SK-N-SH treated with all-trans-retinoic acid at 6 μM for 48 hours (cell line): ENCODE data around the gene PHACTR4.

Source experiments
- ARNTL ChIP-seq: fragments of 450-650 bp; formaldehyde crosslinking; IDR thresholded peaks from 2 replicates; pipeline ENCODE4 v1.5.0; 2020; ENCODE audit warnings: low read depth, mild to moderate bottlenecking, moderate library complexity, borderline replicate concordance
- BACH2 ChIP-seq: fragments of 250-450 bp; sonication (Bioruptor Pico); IDR thresholded peaks from 2 replicates; pipeline ENCODE4 v1.9.0; 2021; ENCODE audit warnings: mild to moderate bottlenecking, borderline replicate concordance
- CREB5 ChIP-seq: fragments of 250-450 bp; sonication (Bioruptor Pico); IDR thresholded peaks from 2 replicates; pipeline ENCODE4 v1.5.1; 2020; ENCODE audit warnings: low read depth, mild to moderate bottlenecking, moderate library complexity
- ESRRG ChIP-seq: fragments of 250-450 bp; sonication (Bioruptor Pico); IDR thresholded peaks from 2 replicates; pipeline ENCODE4 v1.6.1; 2021; ENCODE audit warnings: mild to moderate bottlenecking
- ISL1 ChIP-seq: fragments of 250-450 bp; sonication (Bioruptor Pico); IDR thresholded peaks from 2 replicates; pipeline ENCODE4 v2.1.2; 2022; ENCODE audit warnings: mild to moderate bottlenecking, moderate library complexity
- OSR1 ChIP-seq: fragments of 250-450 bp; sonication (Bioruptor Pico); IDR thresholded peaks from 2 replicates; pipeline ENCODE4 v1.8.0; 2022; ENCODE audit warnings: moderate library complexity, mild to moderate bottlenecking, inconsistent platforms
- PATZ1 ChIP-seq: fragments of 250-450 bp; sonication (Bioruptor Pico); IDR thresholded peaks from 2 replicates; pipeline ENCODE4 v1.8.0; 2020; ENCODE audit warnings: mild to moderate bottlenecking, moderate library complexity, borderline replicate concordance
- PPARA ChIP-seq: fragments of 250-450 bp; sonication (Bioruptor Pico); IDR thresholded peaks from 2 replicates; pipeline ENCODE4 v1.5.0; 2020; ENCODE audit warnings: mild to moderate bottlenecking, borderline replicate concordance
- RARB ChIP-seq: fragments of 250-450 bp; sonication (Bioruptor Pico); IDR thresholded peaks from 2 replicates; pipeline ENCODE4 v1.8.0; 2021; ENCODE audit warnings: mild to moderate bottlenecking, moderate library complexity
- TSHZ2 ChIP-seq: fragments of 250-450 bp; sonication (Bioruptor Pico); IDR thresholded peaks from 2 replicates; pipeline ENCODE4 v1.5.0; 2020; ENCODE audit warnings: mild to moderate bottlenecking, moderate library complexity
- ZC3H10 ChIP-seq: fragments of 250-450 bp; sonication (Bioruptor Pico); IDR thresholded peaks from 2 replicates; pipeline ENCODE4 v1.5.1; 2021; ENCODE audit warnings: mild to moderate bottlenecking, moderate library complexity
- ZFP30 ChIP-seq: fragments of 450-650 bp; formaldehyde crosslinking; IDR thresholded peaks from 2 replicates; pipeline ENCODE4 v1.5.0; 2022; ENCODE audit warnings: mild to moderate bottlenecking, moderate library complexity
- TF ChIP-seq, protein P1 (sequence below): fragments of 250-450 bp; sonication (Bioruptor Pico); IDR thresholded peaks from 2 replicates; pipeline ENCODE4 v1.5.1; 2021; ENCODE audit warnings: mild to moderate bottlenecking, moderate library complexity

DNA sequence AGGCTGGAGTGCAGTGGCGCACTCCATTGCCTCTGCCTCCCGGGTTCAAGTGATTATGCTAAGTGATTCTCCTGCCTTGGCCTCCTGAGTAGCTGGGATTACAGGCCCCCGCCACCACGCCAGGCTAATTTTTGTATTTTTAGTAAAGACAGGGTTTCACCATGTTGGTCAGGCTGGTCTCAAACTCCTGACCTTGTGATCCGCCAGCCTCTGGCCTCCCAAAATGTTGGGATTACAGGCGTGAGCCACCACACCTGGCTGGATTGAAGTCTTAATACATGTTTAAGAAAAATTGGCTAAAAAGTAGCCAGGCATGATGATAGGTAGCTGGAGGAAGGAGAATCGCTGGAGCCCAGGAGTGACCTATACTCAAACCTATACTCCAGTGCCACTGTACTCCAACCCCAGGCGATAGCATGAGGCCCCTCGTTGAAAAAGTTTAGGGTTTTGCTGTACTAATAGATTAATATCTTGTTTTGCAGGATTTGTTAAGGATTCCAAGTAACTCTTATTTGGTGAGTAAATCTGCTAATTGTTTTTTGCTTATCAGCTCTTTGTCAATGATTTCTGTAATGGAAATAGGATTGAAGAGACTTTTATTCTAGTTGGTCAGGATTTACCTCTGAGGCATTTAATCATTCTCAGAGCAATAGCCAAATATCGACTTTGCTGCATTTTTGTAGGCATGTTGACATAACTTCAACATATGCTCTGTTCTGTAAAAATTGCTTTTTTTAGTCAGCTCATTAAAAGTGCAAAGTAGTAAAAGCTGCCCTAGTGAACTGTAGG lies 138.3 kb downstream of the PHACTR4 start:
- TF ChIP-seq PPARA (CRISPR knock-in tag) (no peak), BACH2 (no peak), RARB (CRISPR knock-in tag) (no peak), OSR1 (no peak), ZFP30 (CRISPR knock-in tag) (no peak), PATZ1 (no peak), ISL1 (CRISPR knock-in tag) (no peak), TSHZ2 (CRISPR knock-in tag) (no peak), CREB5 (no peak), ARNTL (CRISPR knock-in tag) (no peak), ZC3H10 (CRISPR knock-in tag) (no peak), ESRRG (CRISPR knock-in tag) (no peak)
- TF ChIP-seq, protein P1, sequence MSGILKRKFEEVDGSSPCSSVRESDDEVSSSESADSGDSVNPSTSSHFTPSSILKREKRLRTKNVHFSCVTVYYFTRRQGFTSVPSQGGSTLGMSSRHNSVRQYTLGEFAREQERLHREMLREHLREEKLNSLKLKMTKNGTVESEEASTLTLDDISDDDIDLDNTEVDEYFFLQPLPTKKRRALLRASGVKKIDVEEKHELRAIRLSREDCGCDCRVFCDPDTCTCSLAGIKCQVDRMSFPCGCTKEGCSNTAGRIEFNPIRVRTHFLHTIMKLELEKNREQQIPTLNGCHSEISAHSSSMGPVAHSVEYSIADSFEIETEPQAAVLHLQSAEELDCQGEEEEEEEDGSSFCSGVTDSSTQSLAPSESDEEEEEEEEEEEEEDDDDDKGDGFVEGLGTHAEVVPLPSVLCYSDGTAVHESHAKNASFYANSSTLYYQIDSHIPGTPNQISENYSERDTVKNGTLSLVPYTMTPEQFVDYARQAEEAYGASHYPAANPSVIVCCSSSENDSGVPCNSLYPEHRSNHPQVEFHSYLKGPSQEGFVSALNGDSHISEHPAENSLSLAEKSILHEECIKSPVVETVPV, result no peak
